ENCODE measurements around the gene KCTD13.

Gene KCTD13

GRCh38 chr16:29868396-29869009 lies 57.5 kb downstream of the KCTD13 start:
- TF ChIP-seq CTCF (conservative IDR thresholded peaks at IDR 0.05) = no peak
- no peak overlapping the region for H3K27ac ChIP-seq

- no peak overlapping the region for H3K27ac ChIP-seq
- TF ChIP-seq CTCF (conservative IDR thresholded peaks at IDR 0.05) = no peak
Observed at GRCh38 chr16:29864205-29864604, 61.8 kb downstream of the KCTD13 start.

GRCh38 chr16:29863669-29863984 lies 62.4 kb downstream of the KCTD13 start:
- peak overlapping the region; percentile 91 for H3K27ac ChIP-seq
- peak; percentile 38 for TF ChIP-seq CTCF (conservative IDR thresholded peaks at IDR 0.05)

GRCh38 chr16:29862884-29863668 lies 63.0 kb downstream of the KCTD13 start, which contains the start of gene CDIPT:
Gene CDIPT (minus strand): TSS chr16:29863226. CDS start chr16:29862857, 369 bp downstream.
- TF ChIP-seq CTCF (conservative IDR thresholded peaks at IDR 0.05) = peak; percentile 77
- peak within 1 kb of the TSS; percentile 91 for H3K27ac ChIP-seq

GRCh38 chr16:29862383-29862883 lies 63.6 kb downstream of the KCTD13 start:
- peak overlapping the region; percentile 91 for H3K27ac ChIP-seq

GRCh38 chr16:29860218-29860617 lies 65.8 kb downstream of the KCTD13 start:
- no peak overlapping the region for H3K27ac ChIP-seq
- TF ChIP-seq CTCF (conservative IDR thresholded peaks at IDR 0.05) = no peak

More at GRCh38 chr16:29862383-29862883, 63.6 kb downstream of the KCTD13 start:
- TF ChIP-seq CTCF (conservative IDR thresholded peaks at IDR 0.05) = no peak

GRCh38 chr16:29858974-29859373 lies 67.1 kb downstream of the KCTD13 start:
- no peak for TF ChIP-seq CTCF (conservative IDR thresholded peaks at IDR 0.05)
- no peak overlapping the region for H3K27ac ChIP-seq
